ENCODE results near the gene PIMREG. TPM values are rescaled to one million over a fixed set of nuclear protein-coding genes. Genes with fewer than 3 reads are reported as not detected.
"Not testable (repeated sequence)": the region's sequence is repeated elsewhere in the genome, so short reads cannot be mapped to it uniquely, and the experiment has no call there.

PIMREG gene
- total RNA-seq, 1 donor from 2014 or later, result 12.3 TPM

DNA sequence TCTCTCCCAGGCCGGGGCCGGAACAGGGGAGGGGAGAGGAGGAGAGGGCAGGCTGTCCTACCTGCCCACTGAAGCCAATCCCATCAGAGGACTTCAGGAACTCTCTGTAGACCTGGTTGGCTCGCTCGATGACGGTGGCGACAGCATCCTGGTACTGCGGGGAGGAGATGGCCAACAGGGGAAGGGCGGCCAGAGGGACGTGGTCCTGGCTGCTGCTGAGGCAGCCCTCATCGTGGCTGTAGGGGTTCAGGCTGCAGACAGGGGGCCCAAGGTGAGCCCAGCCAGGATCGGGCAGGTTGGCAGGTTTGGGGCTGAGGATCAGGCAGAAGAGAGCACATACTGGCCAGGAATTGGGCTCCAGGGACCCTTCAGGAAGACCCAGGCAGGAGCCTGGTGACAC is 34.2 kb downstream of the PIMREG start:
- DNase-seq, result no peak

DNA sequence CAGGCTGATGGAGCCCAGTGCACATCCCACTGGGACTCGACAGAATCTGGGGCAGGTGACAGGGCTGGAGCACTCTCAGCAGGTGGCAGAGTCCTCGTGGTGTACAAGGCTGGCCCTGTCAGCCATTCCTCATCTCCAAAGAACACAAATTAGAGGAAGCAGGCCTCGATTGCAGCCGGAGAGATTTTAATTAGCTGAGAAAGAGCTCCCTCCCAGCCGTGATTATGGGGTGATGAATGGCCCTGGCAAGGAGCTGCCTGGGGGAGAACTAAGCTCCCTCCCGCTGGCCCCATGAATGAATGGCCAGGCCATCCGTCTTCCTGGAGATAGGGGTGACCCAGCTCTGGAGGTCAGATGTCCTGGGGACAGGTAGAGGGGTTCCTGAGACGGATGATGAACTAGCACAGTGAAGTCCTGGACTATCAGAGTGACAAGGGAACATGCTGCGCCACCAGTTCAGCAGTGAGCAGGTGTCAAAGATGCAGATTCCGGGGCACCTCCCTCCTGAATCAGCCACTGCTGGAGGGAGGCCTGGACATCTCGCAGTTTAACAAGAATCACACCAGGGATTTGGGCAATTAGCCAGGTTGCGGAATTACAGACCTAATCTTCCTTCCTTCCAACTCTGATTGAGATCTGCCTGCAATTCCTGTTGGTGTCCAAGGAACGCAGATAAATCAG is 35.5 kb downstream of the PIMREG start:
- DNase-seq, result no peak

DNA sequence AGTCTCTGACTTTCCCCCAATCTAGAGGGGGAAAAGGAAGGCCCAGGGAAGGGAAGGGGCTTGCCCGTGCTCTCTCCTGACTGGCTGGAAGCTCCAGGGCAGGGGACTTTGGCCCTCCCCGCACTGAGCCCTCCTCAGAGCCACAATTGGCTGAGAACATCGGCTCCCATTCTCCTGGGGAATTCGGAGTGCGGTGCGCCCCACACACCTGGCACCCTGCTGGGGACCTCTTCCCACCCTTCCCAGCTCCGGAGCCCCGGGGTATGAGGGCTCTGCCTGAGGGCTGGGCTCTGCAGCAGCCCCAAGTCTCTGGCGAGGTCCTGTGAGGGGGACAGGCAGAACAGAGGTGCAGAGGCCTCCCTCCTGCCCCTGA is 36.0 kb downstream of the PIMREG start:
- DNase-seq, result no peak

DNA sequence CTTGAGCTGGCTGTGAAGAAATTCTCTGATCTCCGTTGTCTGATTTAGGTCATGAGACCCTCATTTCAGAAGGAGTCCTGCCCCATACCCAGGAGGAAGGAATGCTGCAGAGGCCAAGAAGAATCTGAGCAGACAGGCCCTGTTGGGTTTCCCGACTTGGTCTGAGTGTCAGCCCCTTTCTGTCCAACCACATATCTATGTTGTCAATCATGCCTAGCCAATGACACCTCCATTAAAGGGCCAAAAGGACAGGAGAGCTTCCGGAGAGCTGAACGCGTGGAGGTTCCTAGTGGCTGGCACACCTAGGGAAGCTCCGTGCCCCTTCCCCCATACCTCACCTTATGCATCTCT is 37.8 kb downstream of the PIMREG start:
- no peak for DNase-seq

DNA sequence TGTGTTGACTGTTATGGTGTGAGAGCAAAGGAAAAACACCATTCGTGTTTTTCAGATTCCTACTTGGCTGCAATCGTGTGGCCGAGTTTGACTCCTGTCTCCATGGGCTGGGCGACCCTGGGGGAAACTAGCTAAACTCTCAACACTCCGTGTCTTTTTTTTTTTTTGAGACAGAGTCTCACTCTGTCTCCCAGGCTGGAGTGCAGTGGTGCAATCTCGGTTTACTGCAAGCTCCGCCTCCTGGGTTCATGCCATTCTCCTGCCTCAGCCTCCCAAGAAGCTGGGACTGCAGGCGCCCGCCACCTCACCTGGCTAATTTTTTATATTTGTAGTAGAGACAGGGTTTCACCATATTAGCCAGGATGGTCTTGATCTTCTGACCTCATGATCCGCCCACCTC is 38.5 kb downstream of the PIMREG start:
- DNase-seq, result not testable (repeated sequence)

DNA sequence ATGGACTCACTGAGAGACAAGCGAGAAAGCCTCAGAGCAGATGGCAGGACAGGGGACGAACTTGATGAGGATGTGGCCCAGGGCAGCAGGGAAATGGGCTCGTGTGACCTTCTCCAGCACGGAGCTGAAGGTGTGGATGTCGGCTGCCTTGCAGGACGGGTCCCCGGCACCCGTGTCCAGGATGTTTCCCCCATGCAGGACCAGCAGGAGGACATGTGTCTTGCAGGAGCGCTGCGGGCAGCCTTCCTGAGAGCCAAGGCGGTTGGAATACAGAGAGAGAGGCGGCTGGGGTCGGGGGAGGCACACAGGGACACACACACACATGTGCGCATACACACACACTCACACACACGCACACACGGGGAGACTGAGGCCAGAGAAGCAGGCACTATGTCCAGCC is 39.3 kb downstream of the PIMREG start:
- no peak for DNase-seq

DNA sequence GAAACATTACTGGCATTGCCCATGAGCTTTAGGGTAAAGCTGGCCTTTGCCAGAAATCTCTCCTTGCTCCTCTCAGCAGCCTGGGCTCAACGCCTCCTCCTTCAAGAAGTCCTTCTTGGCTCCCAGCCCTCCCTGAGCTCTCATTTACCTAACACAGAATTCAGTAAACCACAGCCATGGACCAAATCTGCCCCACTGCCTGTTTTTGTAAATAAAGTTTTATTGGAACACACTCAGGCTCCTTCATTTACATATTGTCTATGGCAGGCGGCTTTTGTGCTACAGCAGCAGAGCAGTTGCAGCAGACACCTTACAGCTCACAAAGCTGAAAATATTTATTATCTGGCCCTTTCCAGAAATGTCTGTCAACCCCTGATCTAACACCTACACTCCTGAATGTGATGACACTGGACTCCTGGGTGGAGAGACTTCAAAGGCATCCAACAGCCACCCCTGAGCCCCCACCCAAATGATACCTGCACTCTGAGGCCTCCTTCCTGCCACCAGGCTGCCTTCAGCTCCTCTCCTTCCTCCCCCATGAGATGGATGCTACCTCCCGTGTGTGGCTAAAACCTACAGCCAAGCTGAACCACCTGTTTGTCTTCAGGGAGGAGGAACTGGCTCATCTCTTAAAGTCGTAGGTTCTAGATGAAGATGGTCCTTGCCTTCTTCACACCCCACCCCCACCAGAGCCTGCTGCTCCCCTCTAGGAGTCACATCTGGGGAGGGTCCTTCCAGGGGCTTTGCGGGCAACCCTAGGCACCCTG is 41.6 kb downstream of the PIMREG start:
- DNase-seq, result no peak

DNA sequence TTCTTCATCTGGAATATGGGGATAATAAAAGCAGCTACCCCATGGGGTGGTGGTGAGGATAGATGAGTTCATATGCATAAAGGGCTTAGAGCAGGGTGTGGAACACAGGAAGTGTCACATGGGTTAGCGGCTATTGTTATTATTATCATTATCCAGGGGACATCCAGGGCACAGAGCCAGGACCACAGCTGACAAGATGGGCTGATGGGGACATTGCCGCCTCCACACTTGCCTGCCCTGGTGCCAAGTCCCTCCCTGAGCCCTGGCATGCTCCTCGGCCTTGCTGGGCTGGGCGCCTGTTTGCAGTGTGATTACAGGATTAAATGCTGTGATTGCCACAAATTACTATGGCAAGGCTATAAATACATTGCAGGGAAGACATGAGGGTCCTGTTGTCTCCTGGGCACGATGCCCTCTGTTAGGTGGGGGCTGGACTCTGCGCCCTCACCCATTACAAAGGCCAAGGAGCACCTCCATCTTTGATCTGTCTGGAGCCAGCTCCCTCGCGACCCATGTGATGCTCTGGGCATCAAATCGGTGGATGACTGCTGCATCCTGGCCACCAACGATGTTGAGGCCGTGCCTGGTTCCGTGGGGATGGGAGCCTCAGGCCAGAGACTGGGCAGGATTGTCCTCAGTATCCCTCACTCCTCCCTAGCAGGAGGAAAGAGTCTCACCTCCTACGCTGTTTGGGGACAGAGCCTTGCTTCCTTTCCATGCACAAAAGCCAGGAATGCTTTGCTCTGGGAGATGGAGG is 43.2 kb downstream of the PIMREG start:
- DNase-seq, result peak; percentile 83

DNA sequence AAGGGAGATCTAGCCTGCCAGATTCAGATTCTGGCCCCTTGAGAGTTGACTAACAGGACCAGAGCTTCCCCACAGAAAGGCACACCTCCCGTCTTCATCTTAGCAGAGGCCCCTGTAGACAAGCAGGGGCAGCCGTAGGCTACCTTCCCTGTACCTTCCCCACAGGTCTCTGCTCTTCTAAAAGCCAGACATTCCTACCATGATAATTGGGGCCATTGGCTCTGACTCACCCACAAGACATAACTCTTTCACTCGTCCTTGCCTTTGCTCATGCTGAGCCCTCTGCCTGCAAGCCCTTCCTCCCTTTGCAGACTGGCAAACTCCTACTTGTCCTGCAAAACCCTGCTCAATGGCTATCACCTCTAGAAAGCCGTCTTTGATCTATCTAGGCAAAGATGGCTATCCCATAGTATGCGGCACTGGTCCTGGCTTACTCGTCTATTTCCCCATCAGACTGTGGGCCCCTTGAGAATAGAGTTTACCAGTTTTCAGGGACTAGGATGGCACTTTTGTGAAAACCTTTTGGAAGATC is 43.8 kb downstream of the PIMREG start:
- DNase-seq, result no peak

DNA sequence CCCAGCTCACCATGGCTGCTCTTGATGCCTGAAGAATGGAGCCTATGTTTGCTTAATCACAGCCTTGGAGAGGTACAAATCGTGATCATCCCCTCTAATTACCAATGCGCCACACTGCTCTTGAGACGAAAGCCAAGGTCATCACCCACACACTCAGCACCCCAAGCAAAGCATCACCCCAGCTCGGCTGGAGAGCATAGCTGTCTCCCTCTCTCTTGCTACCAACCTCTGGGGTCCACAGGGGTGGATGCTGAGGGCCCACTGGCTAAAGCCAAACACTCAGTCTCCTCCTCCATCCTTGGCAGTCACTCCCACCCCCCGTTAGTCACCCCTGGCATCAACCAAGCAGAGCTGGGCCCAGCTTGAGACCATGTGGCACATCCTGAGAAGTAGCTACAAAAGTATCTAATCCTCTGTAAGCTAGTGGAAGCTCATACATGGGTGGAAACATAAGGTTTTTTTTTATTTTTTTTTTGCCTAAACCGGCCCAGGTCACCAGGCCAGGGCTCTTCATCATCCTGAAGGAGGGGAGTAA is 44.8 kb downstream of the PIMREG start:
- DNase-seq, result no peak

DNA sequence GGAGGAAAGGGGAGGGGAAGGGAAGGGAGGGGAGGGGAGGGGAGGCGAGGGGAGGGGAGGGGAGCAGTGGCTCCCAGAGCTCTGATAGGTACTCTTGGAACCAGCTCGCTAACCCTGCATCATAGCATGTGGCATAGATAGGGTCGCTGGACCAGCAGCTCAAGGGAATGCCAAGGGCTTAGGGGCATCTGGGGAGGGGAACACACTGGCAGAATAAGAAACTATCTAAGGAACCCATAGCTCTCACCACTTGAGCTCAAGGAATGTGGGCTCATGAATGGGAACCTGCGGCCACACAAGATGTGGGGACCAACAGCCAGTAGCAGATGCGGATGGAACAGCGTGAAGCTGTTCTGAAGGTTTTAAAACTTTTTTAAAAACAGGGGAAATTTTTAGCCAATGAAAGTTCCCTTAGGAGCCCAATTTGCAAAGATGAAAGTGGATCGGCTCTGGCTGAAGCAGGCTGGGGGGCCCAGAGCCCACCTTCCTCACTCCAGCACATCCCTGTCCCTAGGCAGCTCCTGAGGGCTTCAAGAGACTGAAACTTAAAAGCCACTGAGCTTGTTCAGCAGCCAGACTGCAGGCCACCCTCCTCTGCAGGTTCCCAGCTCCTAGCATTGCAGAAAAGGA is 46.9 kb downstream of the PIMREG start:
- DNase-seq, result no peak

DNA sequence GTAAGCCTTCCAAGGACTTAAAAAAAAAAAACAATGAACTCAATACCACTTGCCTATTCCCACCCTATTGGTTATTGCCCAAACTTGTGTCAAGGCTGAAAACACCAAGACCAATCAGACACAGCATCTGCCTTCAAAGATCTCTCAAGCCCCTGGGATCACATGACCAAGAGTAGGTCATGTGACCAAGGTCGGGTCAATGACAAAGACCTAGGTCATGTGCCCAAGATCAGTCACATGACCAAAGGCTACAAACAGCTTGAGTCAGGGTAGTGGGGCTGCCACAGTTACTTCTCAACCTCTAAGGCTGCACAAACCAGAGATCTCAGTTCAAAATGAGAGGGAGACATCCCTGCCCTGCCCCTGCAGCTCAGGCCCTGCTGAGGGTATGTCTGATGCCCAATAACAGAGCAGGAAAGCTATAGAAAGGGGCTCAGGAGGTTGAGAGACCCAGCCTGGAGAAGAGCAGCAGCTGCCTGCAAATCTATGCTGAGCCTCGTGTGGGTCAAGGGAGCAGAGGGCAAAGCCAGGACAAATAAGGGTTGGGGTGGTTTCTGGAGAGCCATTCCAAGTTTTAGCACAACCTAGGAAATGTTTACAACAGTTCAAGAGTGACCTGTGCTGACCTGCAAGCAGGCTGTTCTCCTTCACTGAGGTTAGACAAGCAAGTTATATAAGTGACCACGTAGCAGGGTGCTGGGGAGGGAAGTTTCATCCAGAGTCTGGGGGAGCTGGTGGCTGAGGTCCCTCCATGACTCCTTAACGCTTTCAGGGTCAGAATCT is 48.8 kb downstream of the PIMREG start:
- DNase-seq, result no peak

DNA sequence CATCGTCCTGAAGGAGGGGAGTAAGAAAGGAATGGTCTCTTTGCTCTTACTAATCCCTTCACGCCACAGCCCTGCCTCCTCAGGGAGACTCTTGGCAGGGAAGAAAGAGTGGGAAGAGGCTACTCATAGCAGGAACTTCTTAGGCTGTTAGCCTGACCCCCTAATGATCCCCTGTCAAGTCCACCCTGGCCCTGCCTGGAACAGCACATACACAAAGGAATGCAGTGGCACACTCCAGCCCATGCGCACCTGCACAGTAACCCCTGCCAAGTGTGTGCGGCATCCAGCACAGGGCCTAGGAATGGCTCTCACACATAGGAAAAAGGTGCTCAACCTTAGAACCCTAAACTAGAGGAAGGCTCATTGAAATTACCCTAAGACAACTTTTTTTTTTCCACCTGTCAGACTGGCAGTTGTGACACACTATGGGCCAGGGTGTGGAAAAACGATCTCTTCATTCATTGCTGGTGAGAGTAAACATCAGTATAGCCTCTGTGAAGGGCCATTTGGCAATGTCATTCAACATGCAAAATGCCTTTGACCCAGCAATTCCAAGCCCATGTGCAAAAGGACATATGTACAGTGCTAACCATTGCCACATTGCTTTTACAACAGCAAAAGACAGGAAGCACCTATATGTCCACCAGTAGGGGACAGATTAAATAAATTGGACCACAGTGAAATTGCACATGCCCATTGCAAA is 50.1 kb downstream of the PIMREG start:
- DNase-seq, result no peak

DNA sequence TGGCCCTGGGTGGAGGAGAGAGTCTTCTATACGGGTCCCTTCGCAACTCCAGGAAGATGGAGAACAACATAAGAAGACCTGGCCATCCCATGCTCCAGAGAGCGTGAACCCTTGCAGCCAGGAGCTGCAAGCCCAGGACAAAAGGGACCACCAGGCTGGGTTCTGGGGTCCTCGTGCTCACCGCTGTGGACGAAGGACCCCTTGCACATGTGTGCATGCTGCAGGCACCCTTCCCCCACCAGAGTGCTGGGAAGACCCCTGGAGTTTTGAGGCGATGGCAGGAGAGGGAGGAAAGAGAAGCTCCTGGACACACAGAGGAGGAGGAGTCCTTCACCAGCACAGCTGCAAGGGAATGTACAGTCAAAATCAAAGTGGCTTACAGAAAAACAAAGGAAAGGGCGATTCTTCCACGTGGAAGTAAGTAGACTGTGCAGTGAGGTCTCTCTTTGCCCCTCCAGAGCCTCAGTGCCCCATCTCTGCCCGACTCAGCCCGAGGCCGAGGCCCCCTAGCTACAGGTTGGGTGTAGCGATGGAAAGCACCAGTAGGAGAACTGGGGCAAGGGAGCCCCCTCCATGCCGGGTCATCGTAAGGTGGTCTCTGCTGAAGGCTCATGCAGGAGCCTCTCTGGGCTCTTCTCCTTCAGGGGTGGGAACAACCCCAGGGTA is 51.3 kb downstream of the PIMREG start:
- no peak for DNase-seq

DNA sequence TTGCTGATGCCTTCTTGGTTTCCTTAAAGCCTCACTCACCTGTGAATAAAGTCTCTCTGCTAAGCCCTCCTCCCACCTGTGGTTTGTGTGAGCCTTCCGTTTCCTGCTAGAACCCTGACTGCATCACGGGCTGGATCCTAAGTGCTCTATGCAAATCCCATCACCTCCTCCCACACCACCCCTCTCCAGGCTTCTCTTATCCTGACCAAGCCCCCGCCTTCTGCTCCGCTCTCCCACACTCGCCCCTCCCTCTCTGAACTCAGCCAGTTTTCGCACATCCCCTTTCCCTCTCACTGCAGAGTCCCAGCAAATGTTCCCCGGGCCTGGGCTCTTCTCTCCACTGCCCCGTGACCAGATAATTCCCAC is 51.8 kb downstream of the PIMREG start:
- DNase-seq, result peak; percentile 31

DNA sequence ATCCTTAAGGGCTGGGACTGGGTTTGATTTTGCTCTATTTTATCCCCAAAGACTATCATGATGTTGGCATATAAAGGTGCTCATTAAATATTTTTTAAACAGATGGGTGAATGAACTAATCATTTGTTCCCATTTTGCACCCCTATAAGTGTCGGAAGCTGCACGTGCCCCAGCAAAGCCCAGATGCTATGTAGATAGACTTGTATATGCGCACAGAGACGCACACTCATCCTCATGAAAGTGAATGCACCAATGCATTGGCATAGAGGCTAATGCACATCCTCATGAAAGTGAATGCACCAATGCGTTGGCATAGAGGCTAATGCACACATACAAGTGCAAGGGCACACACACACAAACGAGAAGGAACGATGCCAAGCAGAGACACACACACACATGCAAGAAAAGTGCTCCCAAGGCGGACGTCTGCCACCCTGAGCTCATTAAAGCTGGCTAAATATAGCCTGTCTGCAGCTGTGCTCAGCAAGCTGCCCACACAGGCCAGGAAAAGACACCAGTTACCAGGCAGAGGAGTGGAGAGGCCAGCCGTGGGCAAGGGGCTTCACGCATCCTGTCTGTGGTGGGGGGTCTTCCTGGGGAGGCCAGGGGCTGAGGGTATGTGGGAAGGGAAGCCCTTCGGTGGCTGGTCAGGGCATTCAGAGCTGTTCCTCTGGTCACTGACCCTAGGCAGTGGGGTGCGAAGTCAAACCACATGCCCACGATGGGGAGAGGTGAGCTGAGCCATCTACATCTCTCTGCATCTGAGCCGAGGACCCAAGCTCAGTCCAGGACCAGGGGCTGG is 52.6 kb downstream of the PIMREG start:
- DNase-seq, result peak; percentile 81

DNA sequence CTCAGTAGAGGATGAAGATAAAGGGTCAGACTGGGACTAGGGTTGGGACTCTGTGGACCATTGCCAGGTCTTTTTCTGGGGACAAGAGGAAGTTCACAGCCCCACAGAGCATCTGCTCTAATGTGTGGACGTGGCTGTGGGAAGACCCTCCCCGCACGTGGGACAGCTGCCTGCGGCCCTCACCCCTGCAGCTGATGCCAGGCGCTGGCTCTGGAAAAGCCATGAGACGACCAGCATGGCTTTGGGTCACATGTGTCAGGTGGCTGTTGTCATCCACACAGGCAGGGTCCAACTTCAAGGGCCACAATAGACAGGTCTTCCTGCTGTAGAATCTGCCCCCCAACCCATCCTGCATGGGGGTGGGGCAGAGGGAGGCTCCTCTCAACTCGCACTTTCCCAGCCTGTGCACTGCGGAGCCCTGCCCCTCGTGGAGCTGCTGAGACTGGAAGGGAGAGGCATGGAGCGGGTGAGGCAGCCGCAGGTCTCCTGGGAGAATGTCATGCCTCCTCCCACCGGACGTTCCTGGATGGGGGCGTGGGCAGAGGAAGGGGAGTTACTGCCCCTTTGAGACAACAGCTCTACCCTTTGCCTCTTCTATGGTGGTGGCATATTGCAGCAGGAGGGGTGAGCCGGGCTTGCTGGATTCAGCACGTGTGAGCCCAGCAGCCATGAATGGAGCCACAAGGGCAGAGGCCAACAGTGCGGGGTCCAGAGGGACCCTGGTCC is 53.4 kb downstream of the PIMREG start:
- DNase-seq, result peak; percentile 51

DNA sequence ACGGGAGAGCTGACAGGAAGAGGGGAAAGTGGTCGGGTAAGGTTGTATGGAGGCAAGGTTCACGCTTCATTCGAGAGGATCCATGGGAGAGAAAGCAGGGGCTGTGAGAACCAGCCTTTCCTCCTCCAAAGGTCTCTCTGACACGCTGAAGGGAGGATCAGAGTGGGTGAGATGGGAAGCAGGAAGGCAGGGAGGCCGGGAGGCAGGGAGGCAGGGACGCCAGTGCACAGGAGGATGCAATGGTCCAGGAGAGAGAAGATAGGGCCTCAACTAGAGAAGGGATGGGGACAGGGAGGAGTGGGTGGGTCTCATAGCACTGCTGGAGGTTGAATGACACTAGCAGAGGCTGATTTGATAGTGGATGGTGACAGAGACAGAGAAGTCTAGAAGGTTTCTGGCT is 54.1 kb downstream of the PIMREG start:
- no peak for DNase-seq
